H1 (cell line): ENCODE data around the gene ABCC11. TPM values are rescaled to one million over a fixed set of nuclear protein-coding genes. Genes with fewer than 3 reads are reported as not detected.

Experiments used
- CTCF ChIA-PET: fragments of 300-600 bp; sonication (Branson Sonifier 250); formaldehyde crosslinking; loops from one replicate; lab custom pipeline; 2021; ENCODE audit not compliant: partially characterized antibody; lab: Charles Lee
- POLR2A ChIA-PET: fragments of 300-600 bp; sonication (Branson Sonifier 250); formaldehyde crosslinking; loops from one replicate; lab custom pipeline; 2021; ENCODE audit warnings: inconsistent platforms; ENCODE audit not compliant: partially characterized antibody; lab: Charles Lee
- DNase-seq, 2 experiments: peaks; one replicate each; pipeline versions ENCODE4 v3.0.0 to v3.0.0-alpha.2; 2010 to 2022; ENCODE audit warnings: low spot score in 2 of 2, low read depth in 1 of 2, mixed read lengths in 1 of 2
- FAIRE-seq: peaks from 2 replicates; lab custom pipeline; 2011; peaks lifted over from hg19 to GRCh38; lab: Jason Lieb, UNC
- H2AFZ ChIP-seq: 2 replicates; pipeline ENCODE4 v1.8.1; 2012; ENCODE audit warnings: low read length, inconsistent platforms
- H2AK5ac ChIP-seq: 2 replicates; pipeline ENCODE4 v1.6.1; 2013; ENCODE audit warnings: low read depth, low read length
- H2BK120ac ChIP-seq: replicated peaks from 2 replicates; pipeline ENCODE3; 2013; ENCODE audit warnings: low read depth, low read length, inconsistent platforms
- H2BK12ac ChIP-seq: 2 replicates; pipeline ENCODE4 v1.6.1; 2013; ENCODE audit warnings: low read depth, low read length
- H2BK15ac ChIP-seq: 2 replicates; pipeline ENCODE4 v1.6.1; 2013; ENCODE audit warnings: low read length
- H2BK20ac ChIP-seq: 2 replicates; pipeline ENCODE4 v1.6.1; 2013; ENCODE audit warnings: low read length
- H2BK5ac ChIP-seq: 2 replicates; pipeline ENCODE4 v1.6.1; 2013; ENCODE audit warnings: low read depth, low read length
- H3K14ac ChIP-seq: 2 replicates; pipeline ENCODE4 v1.6.1; 2013; ENCODE audit warnings: inconsistent platforms; ENCODE audit not compliant: insufficient read length
- H3K18ac ChIP-seq: 2 replicates; pipeline ENCODE4 v1.6.1; 2013; ENCODE audit warnings: low read length; ENCODE audit errors: extremely low read depth
- H3K23ac ChIP-seq: 2 replicates; pipeline ENCODE4 v1.6.1; 2013; ENCODE audit warnings: inconsistent platforms; ENCODE audit not compliant: insufficient read length
- H3K23me2 ChIP-seq: 2 replicates; pipeline ENCODE4 v1.6.1; 2013; ENCODE audit warnings: low read depth, low read length
- H3K27ac ChIP-seq: 2 replicates; pipeline ENCODE4 v1.6.1; 2011; ENCODE audit warnings: low read depth, low read length, inconsistent platforms
- H3K27me3 ChIP-seq, 4 experiments: replicated peaks in 1 of 4; 1 replicate in 1 of 4; 2 replicates in 3 of 4; pipeline versions ENCODE4 v1.6.1 to v1.8.1; 2011 to 2013; ENCODE audit warnings: low read length in 3 of 4, mild to moderate bottlenecking in 3 of 4, inconsistent platforms in 2 of 4, mixed read lengths in 2 of 4, moderate library complexity in 1 of 4; ENCODE audit not compliant: control insufficient read depth in 3 of 4, insufficient read depth in 3 of 4; ENCODE audit errors: extremely low read depth in 1 of 4
- H3K36me3 ChIP-seq, 4 experiments: 2 replicates each; pipeline versions ENCODE4 v1.6.1 to v1.8.1; 2011 to 2013; ENCODE audit warnings: mild to moderate bottlenecking in 4 of 4, low read length in 3 of 4, moderate library complexity in 2 of 4, control low read depth in 1 of 4, inconsistent platforms in 1 of 4; ENCODE audit not compliant: insufficient read depth in 4 of 4, control insufficient read depth in 2 of 4
- H3K4ac ChIP-seq: replicated peaks from 2 replicates; pipeline ENCODE3; 2013; ENCODE audit warnings: low read length, low read depth, mixed read lengths, inconsistent platforms; ENCODE audit not compliant: insufficient read length
- H3K4me1 ChIP-seq, 4 experiments: replicated peaks in 1 of 4; 1 replicate in 1 of 4; 2 replicates in 3 of 4; pipeline versions ENCODE4 v1.6.1 to v1.8.1; 2011 to 2013; ENCODE audit warnings: low read length in 3 of 4, inconsistent platforms in 2 of 4, mixed read lengths in 1 of 4; ENCODE audit not compliant: insufficient read depth in 4 of 4, control insufficient read depth in 3 of 4
- H3K4me2 ChIP-seq, 2 experiments: 2 replicates each; pipeline versions ENCODE4 v1.6.1 to v1.8.1; 2011 to 2013; ENCODE audit warnings: low read depth in 2 of 2, low read length in 2 of 2, control low read depth in 1 of 2, inconsistent platforms in 1 of 2, mild to moderate bottlenecking in 1 of 2; ENCODE audit not compliant: insufficient read depth in 1 of 2
- H3K4me3 ChIP-seq, 4 experiments: fragments of 200-600, 300-600 bp in 1 of 4; sonication (generic), shearing (Covaris generic), sonication (Bioruptor Twin) in 1 of 4; 2 replicates each; pipeline versions ENCODE4 v1.5.1 to v1.8.1; 2011 to 2016; ENCODE audit warnings: low read length in 4 of 4, low read depth in 3 of 4, control low read depth in 2 of 4, inconsistent platforms in 2 of 4, mild to moderate bottlenecking in 2 of 4, mixed read lengths in 1 of 4, moderate library complexity in 1 of 4; ENCODE audit not compliant: insufficient read depth in 2 of 4; ENCODE audit errors: extremely low read depth in 1 of 4
- H3K56ac ChIP-seq: replicated peaks from 2 replicates; pipeline ENCODE3; 2013; ENCODE audit warnings: low read depth, mild to moderate bottlenecking, mixed read lengths, low read length, inconsistent platforms; ENCODE audit not compliant: insufficient read length
- H3K79me1 ChIP-seq: 2 replicates; pipeline ENCODE4 v1.6.1; 2013; ENCODE audit warnings: low read depth, low read length, control low read depth
- H3K79me2 ChIP-seq, 2 experiments: 2 replicates each; pipeline versions ENCODE4 v1.6.1 to v1.8.1; 2012 to 2013; ENCODE audit warnings: low read length in 2 of 2, mild to moderate bottlenecking in 2 of 2, inconsistent platforms in 1 of 2; ENCODE audit not compliant: insufficient read depth in 2 of 2, control insufficient read depth in 1 of 2
- H3K9ac ChIP-seq, 4 experiments: replicated peaks in 1 of 4; 1 replicate in 1 of 4; 2 replicates in 3 of 4; pipeline versions ENCODE4 v1.6.1 to v1.8.1; 2011 to 2013; ENCODE audit warnings: low read depth in 3 of 4, low read length in 3 of 4, control low read depth in 2 of 4, mild to moderate bottlenecking in 2 of 4, moderate library complexity in 2 of 4, inconsistent platforms in 1 of 4; ENCODE audit errors: extremely low read depth in 1 of 4
- H3K9me3 ChIP-seq, 2 experiments: 2 replicates each; pipeline versions ENCODE4 v1.6.1 to v1.8.1; 2012 to 2013; ENCODE audit warnings: mild to moderate bottlenecking in 2 of 2, moderate library complexity in 2 of 2, control low read depth in 1 of 2, inconsistent platforms in 1 of 2, low read depth in 1 of 2, low read length in 1 of 2, mixed read lengths in 1 of 2; ENCODE audit not compliant: insufficient read depth in 2 of 2
- H4K20me1 ChIP-seq, 2 experiments: replicated peaks in 1 of 2; 2 replicates each; pipeline versions ENCODE3 to v1.8.1; 2011 to 2013; ENCODE audit warnings: inconsistent platforms in 2 of 2, low read length in 2 of 2, mild to moderate bottlenecking in 1 of 2; ENCODE audit not compliant: insufficient read depth in 2 of 2, control insufficient read depth in 1 of 2
- H4K5ac ChIP-seq: 2 replicates; pipeline ENCODE4 v1.6.1; 2013; ENCODE audit warnings: low read length, low read depth, mixed read lengths, inconsistent platforms; ENCODE audit not compliant: insufficient read length
- H4K8ac ChIP-seq: 2 replicates; pipeline ENCODE4 v1.8.0; 2013; ENCODE audit warnings: mild to moderate bottlenecking, moderate library complexity, low read length, inconsistent platforms; ENCODE audit not compliant: insufficient read depth; ENCODE audit errors: extremely low read depth
- H4K91ac ChIP-seq: replicated peaks from 2 replicates; pipeline ENCODE3; 2013; ENCODE audit warnings: low read length, mixed read lengths, inconsistent platforms; ENCODE audit not compliant: insufficient read length
- CTBP2 ChIP-seq: IDR thresholded peaks from 2 replicates; pipeline ENCODE4 v1.7.0; 2011; ENCODE audit warnings: borderline replicate concordance, mild to moderate bottlenecking, moderate library complexity, mixed read lengths, low read length; ENCODE audit not compliant: insufficient read depth, insufficient read length
- RAD21 ChIP-seq, 2 experiments: IDR thresholded peaks in 1 of 2; conservative IDR thresholded peaks in 1 of 2; 2 replicates each; pipeline ENCODE4 v1.6.1; 2011; ENCODE audit warnings: low read depth in 2 of 2, low read length in 2 of 2, improper control_type of control experiment in 1 of 2, inconsistent platforms in 1 of 2, mild to moderate bottlenecking in 1 of 2, moderate library complexity in 1 of 2
- TCF12 ChIP-seq: IDR thresholded peaks from 2 replicates; pipeline ENCODE4 v1.6.1; 2011; ENCODE audit warnings: low read depth, mild to moderate bottlenecking, low read length
- polyA plus RNA-seq, 7 experiments: library from polyadenylated mRNA; depleted of rRNA in 3 of 7; stranded (reverse) in 5 of 7; unstranded in 2 of 7; fragments of >200 nt in 5 of 7; fragments of 200-250 nt in 2 of 7; gene quantifications; 1 replicate in 5 of 7; 2 replicates in 1 of 7; 4 replicates in 1 of 7; pipeline versions ENCODE4 v1.2.1 to v1.2.3, GENCODE V29; 2011 to 2013; ENCODE audit warnings: missing spikeins in 2 of 7, mixed read lengths in 2 of 7
- total RNA-seq: library from RNA; stranded (reverse); fragmentation: NEBNext Ultra II Directional; extraction: Animal tissue kit (Norgen Biotek cat#: 25700); gene quantifications from 2 replicates; pipeline ENCODE4 v1.2.1, GENCODE V29; 2021

The ABCC11 gene
- total and polyA plus RNA-seq, 2 of the 8 experiments (the other 6 are each of a cell fraction or from before 2014, with no cell fraction given), result 0.06 TPM; not detected in 1

DNA sequence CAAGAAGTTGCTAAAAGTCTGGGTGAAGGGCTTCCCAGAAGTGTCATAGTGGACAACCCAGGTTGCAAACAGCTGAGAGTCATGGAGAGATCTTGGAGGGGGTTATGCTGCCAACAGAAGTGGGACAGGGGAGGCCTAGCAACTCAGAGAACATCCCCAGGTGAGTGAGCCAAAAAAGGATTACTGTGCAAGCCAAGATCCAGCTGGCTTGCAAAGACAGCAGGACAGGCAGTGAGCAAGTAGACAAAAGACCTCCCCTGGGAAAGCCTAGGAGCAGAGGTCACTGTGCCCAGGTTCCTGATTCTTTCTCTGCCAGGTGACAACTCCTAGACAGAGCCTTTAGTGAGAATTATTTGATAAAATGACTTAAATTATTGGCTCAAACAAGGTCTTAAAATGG lies 12.7 kb downstream of the ABCC11 start:
- Histone ChIP-seq H3K4me3 (no peak overlapping the region), H3K79me2 (no peaks in the 10 kb centered on the region), H3K4me1 (no peaks in the 10 kb centered on the region), H3K79me1 (no peaks in the 10 kb centered on the region), H2AFZ (peak overlapping the region; percentile 65; the same call in 1 of the 2 replicates), H3K9me3 (no peaks in the 10 kb centered on the region), H2BK5ac (no peak overlapping the region), H3K18ac (no peak overlapping the region), H3K23me2 (no peaks in the 10 kb centered on the region), H3K56ac (no peak overlapping the region), H2BK120ac (no peak overlapping the region), H4K20me1 (no peaks in the 10 kb centered on the region), H3K27me3 (no peaks in the 10 kb centered on the region), H2BK12ac (no peak overlapping the region), H4K8ac (no peak overlapping the region), H4K5ac (no peak overlapping the region), H4K91ac (no peak overlapping the region), H3K4ac (no peak overlapping the region), H3K23ac (no peak overlapping the region), H3K4me2 (no peak overlapping the region), H2AK5ac (no peak overlapping the region), H2BK15ac (no peak overlapping the region), H3K27ac (no peak overlapping the region), H3K9ac (peak overlapping the region in 1 of 4 experiments; percentile 5; a peak in 1 of 7 replicates), H3K36me3 (no peaks in the 10 kb centered on the region), H3K14ac (no peak overlapping the region), H2BK20ac (0 out of 2 replicates have a peak overlapping the region, but pooled peaks have one; percentile 15)
- POLR2A ChIA-PET, result no interaction called here
- TF ChIP-seq RAD21 (IDR thresholded peaks at IDR 0.05 in 1 of 2, conservative IDR thresholded peaks at IDR 0.05 in 1 of 2; ENCODE audit: low read depth in 2 of 2, low read length in 2 of 2) (no peak), CTBP2 (no peak), TCF12 (no peak)
- DNase-seq (no peak), FAIRE-seq (no peak)
- CTCF ChIA-PET, result interaction anchor here (1.1 to 2.7 kb wide), 3 partner anchors 12 to 180 kb away, joined by 3 to 11 read pairs (median 3); no protein-coding TSS in a partner anchor
